CMK (cell line): ENCODE data around the gene KDM4D.
"Not testable (repeated sequence)": the region's sequence is repeated elsewhere in the genome, so short reads cannot be mapped to it uniquely, and the experiment has no call there.

Experiments
- DNase-seq: peaks from one replicate; pipeline ENCODE4 v3.0.0-alpha.2; 2010; ENCODE audit warnings: low read depth

The KDM4D gene

DNA sequence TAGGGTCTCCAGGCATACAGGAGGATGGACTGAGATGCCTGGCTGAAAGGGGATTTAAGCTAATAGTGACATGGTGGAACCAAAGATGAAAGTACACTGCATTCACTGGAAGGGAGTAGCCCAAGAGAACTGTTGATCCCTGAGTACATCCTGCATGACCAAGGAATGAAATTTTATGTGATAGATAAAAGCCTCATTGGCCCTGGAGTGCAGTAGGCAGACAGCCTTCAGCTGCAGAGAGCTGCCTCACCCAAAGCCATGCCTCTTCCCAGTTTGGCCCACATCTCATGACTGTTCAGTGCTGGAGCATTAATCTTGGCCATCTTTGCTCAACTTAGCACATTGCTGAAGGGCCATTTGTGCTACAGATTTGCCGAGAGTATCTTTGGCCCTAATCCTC lies 59.5 kb downstream of the KDM4D start:
- DNase-seq = no peak

DNA sequence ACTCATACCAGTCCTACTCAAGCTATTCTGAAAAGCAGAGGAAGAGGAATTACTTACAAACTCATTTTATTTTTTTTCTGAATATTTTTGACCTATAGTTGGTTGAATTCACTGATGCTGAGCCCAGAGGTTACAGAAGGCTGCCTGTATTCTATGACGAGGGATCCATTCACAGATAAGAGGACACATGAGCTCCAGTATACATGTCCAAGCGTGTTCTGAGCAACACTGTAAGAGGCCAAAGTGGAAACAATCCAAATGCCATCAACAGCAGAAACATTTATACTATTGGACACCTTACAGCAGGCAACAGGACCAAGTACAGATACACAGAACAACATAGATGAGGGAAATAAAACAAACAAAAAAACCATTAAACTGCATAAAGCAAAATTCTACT lies 61.8 kb downstream of the KDM4D start:
- no peak for DNase-seq

DNA sequence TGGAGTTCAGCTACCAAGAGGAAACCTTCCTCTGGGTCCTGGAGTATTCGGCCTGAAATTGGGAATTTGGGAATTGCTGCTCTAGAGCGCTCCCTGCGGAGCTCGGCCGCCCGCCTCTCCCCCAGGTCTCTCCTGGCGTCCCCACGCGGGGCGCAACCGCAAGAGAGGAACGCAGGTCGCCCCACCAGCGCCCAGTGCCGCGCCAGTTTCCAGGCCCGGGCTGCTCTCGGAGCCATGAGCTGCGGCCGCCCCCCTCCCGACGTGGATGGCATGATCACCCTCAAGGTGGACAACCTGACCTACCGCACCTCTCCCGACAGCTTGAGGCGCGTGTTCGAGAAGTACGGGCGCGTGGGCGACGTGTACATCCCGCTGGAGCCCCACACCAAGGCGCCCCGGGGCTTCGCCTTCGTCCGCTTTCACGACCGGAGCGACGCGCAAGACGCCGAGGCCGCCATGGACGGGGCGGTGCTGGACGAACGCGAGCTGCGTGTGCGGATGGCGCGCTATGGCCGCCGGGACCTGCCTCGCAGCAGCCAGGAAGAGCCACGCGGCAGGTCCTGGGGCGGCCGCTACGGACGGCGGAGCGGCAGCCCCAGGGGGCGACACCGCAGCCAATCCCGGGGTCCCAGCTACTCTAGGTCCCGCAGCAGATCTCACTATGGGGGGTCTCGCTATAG lies 64.0 kb downstream of the KDM4D start:
- DNase-seq = not testable (repeated sequence)

DNA sequence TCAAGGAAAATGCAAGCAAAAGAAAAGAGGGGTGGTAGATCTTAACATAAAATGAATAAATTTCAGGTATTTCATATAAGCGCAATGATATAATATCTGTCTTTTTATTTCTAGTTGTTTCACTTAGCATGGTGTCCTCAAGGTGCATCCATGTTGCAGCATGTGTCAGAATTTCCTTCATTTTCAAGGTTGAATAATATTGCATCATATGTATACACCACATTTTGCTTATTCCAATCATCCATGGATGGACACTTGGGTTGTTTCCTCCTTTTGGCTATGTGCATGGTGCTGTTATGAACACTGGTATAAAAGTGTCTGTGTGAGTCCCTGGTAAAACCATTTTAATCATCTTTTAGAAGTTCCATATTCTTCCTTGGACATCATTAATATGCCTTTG lies 68.7 kb downstream of the KDM4D start:
- DNase-seq = no peak

DNA sequence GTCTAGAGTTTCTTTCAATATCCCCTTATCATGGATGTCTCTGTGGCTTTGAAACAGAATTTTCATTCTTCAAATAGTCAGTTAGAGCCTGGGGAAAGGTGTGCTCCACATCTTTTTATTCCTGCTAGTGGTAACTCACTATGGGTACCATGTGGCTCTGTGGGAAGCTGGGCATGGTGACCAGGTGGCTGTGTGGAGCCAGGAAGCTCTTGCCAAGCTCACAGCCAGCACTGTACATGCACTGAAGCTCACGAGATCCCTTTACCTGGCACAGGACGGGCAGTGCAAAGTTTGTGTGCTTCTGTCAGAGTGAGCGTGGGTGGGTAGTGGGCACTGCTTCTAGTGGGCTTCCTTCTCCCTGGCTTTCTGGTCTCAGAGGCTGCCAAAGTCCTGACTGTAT lies 69.4 kb downstream of the KDM4D start:
- DNase-seq = no peak

DNA sequence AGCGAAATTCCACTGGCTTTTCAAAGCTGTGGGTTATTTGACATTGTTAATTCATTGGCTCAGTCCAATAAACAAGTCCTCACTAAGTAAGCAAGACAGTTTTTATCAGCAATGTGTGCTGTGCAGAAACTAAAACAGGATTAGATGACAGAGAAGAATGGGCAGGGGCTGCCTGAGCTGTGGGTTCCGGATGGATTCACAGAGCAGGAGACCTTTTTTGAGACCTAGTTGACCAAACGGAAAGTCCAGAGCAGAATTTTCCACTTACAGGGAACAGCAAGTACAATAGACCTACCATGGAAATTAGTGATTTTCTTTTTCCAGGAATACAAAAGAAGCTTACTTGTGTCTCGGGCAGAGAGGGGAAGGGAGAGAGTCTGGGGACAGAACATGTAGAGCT lies 70.5 kb downstream of the KDM4D start:
- DNase-seq = no peak

DNA sequence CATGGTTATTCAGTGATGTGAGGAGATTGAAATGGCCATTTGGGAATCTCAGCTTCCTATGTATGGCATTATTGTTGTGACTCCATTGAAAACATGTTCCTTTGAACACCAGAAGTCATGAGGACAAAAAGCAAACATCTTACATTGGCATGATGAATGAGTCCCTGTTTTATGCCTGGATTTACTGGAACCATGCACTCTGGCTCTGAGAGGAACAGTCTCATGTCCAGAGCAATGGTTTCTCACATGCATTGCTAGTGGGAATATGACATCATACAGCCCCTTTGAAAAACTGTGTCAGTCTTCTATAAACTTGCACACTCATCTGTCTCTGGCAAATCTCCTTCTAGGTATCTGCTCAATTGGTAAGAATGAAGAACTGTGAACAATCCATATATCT lies 72.3 kb downstream of the KDM4D start:
- no peak for DNase-seq
